ENCODE measurements around the gene FZD4.
A peak's percentile ranks its signal among the peaks of the same experiment; 100 is the strongest.
"Not testable (repeated sequence)": the region's sequence is repeated elsewhere in the genome, so short reads cannot be mapped to it uniquely, and the experiment has no call there.

The FZD4 gene

GRCh38 chr11:86940122-86940777 lies 14.9 kb downstream of the FZD4 start:
- H3F3A ChIP-seq (ENCODE audit: insufficient read depth, low read length), result no peaks in the 10 kb centered on the region
- no peaks in the 10 kb centered on the region for H3K9me2 ChIP-seq (replicated peaks; ENCODE audit: insufficient read depth, low read length)
- no peak overlapping the region for H2AFZ ChIP-seq (ENCODE audit: low read length)
- H3K27me3 ChIP-seq (replicated peaks; ENCODE audit: insufficient read depth, low read length), result no peaks in the 10 kb centered on the region
- H3K4me2 ChIP-seq (ENCODE audit: low read depth, low read length), result no peak overlapping the region
- H3K9me3 ChIP-seq (replicated peaks; ENCODE audit: insufficient read depth, low read length), result no peaks in the 10 kb centered on the region
- H3K79me2 ChIP-seq (ENCODE audit: low read length), result no peaks in the 10 kb centered on the region
- H4K20me1 ChIP-seq (ENCODE audit: insufficient read depth, low read length), result no peaks in the 10 kb centered on the region
- no peaks in the 10 kb centered on the region for H3K36me3 ChIP-seq (replicated peaks; ENCODE audit: insufficient read depth, low read length)
- H3K4me1 ChIP-seq (ENCODE audit: low read length), result no peaks in the 10 kb centered on the region
- TF ChIP-seq EZH2 (optimal IDR thresholded peaks at IDR 0.05; ENCODE audit: low read depth, low read length), result no peak
- TF ChIP-seq EZH2phosphoT487 (IDR thresholded peaks at IDR 0.05; ENCODE audit: low read length), result no peak
- TF ChIP-seq CTCF (IDR thresholded peaks at IDR 0.05; ENCODE audit: low read length), result no peak
- DNase-seq, result no peak
- H3K27ac ChIP-seq (ENCODE audit: low read length), result no peak overlapping the region
- no peak overlapping the region for H3K4me3 ChIP-seq (ENCODE audit: low read length)
- H3K9ac ChIP-seq (ENCODE audit: low read length), result no peak overlapping the region

- Histone ChIP-seq H2AFZ (ENCODE audit: low read length) (no peak overlapping the region), H4K20me1 (ENCODE audit: insufficient read depth, low read length) (no peaks in the 10 kb centered on the region), H3K4me1 (ENCODE audit: low read length) (no peaks in the 10 kb centered on the region), H3K27ac (ENCODE audit: low read length) (no peak overlapping the region), H3K4me3 (ENCODE audit: low read length) (no peak overlapping the region), H3K9ac (ENCODE audit: low read length) (no peak overlapping the region), H3F3A (ENCODE audit: insufficient read depth, low read length) (no peaks in the 10 kb centered on the region), H3K79me2 (ENCODE audit: low read length) (no peaks in the 10 kb centered on the region), H3K4me2 (ENCODE audit: low read depth, low read length) (no peak overlapping the region), H3K9me2 (replicated peaks; ENCODE audit: insufficient read depth, low read length) (no peaks in the 10 kb centered on the region), H3K9me3 (replicated peaks; ENCODE audit: insufficient read depth, low read length) (no peaks in the 10 kb centered on the region), H3K27me3 (replicated peaks; ENCODE audit: insufficient read depth, low read length) (no peaks in the 10 kb centered on the region), H3K36me3 (replicated peaks; ENCODE audit: insufficient read depth, low read length) (no peaks in the 10 kb centered on the region)
- peak; percentile 41 for DNase-seq
- no peak for TF ChIP-seq EZH2 (optimal IDR thresholded peaks at IDR 0.05; ENCODE audit: low read depth, low read length)
- TF ChIP-seq EZH2phosphoT487 (IDR thresholded peaks at IDR 0.05; ENCODE audit: low read length), result no peak
- TF ChIP-seq CTCF (IDR thresholded peaks at IDR 0.05; ENCODE audit: low read length), result peak; percentile 59
Observed at GRCh38 chr11:86938900-86939880, 16.0 kb downstream of the FZD4 start.

- no peak for TF ChIP-seq EZH2phosphoT487 (IDR thresholded peaks at IDR 0.05; ENCODE audit: low read length)
- TF ChIP-seq EZH2 (optimal IDR thresholded peaks at IDR 0.05; ENCODE audit: low read depth, low read length), result no peak
- no peak for TF ChIP-seq CTCF (IDR thresholded peaks at IDR 0.05; ENCODE audit: low read length)
- H3K27ac ChIP-seq (ENCODE audit: low read length), result no peak overlapping the region
Observed at GRCh38 chr11:86938203-86938899, 16.8 kb downstream of the FZD4 start.

GRCh38 chr11:86937193-86937806 lies 17.9 kb downstream of the FZD4 start:
- DNase-seq; H4K20me1 ChIP-seq (ENCODE audit: insufficient read depth, low read length); H3F3A ChIP-seq (ENCODE audit: insufficient read depth, low read length); H3K4me3 ChIP-seq (ENCODE audit: low read length); H3K36me3 ChIP-seq (replicated peaks; ENCODE audit: insufficient read depth, low read length); H3K9ac ChIP-seq (ENCODE audit: low read length); H2AFZ ChIP-seq (ENCODE audit: low read length); H3K4me1 ChIP-seq (ENCODE audit: low read length); H3K79me2 ChIP-seq (ENCODE audit: low read length); H3K9me2 ChIP-seq (replicated peaks; ENCODE audit: insufficient read depth, low read length); H3K27ac ChIP-seq (ENCODE audit: low read length); H3K27me3 ChIP-seq (replicated peaks; ENCODE audit: insufficient read depth, low read length); H3K4me2 ChIP-seq (ENCODE audit: low read depth, low read length); H3K9me3 ChIP-seq (replicated peaks; ENCODE audit: insufficient read depth, low read length): not testable (repeated sequence)

More at GRCh38 chr11:86938203-86938899, 16.8 kb downstream of the FZD4 start:
- Histone ChIP-seq H3K4me3 (ENCODE audit: low read length) (no peak overlapping the region), H3K9ac (ENCODE audit: low read length) (no peak overlapping the region), H3K36me3 (replicated peaks; ENCODE audit: insufficient read depth, low read length) (no peaks in the 10 kb centered on the region), H3K9me3 (replicated peaks; ENCODE audit: insufficient read depth, low read length) (no peaks in the 10 kb centered on the region), H4K20me1 (ENCODE audit: insufficient read depth, low read length) (no peaks in the 10 kb centered on the region), H2AFZ (ENCODE audit: low read length) (no peak overlapping the region), H3F3A (ENCODE audit: insufficient read depth, low read length) (no peaks in the 10 kb centered on the region), H3K27me3 (replicated peaks; ENCODE audit: insufficient read depth, low read length) (no peaks in the 10 kb centered on the region), H3K4me1 (ENCODE audit: low read length) (no peaks in the 10 kb centered on the region), H3K79me2 (ENCODE audit: low read length) (no peaks in the 10 kb centered on the region), H3K9me2 (replicated peaks; ENCODE audit: insufficient read depth, low read length) (no peaks in the 10 kb centered on the region), H3K4me2 (ENCODE audit: low read depth, low read length) (no peak overlapping the region)
- DNase-seq, result no peak

All from MM.1S (cell line).